GM12892 (cell line): ENCODE data around the gene CCDC34.

Experiments used
- POLR2A ChIP-seq: IDR thresholded peaks from 2 replicates; pipeline ENCODE4 v1.6.1; 2011; ENCODE audit warnings: low read depth, low read length, control low read depth
- POLR2AphosphoS5 ChIP-seq: IDR thresholded peaks from 2 replicates; pipeline ENCODE4 v1.6.1; 2011; ENCODE audit warnings: low read depth, low read length, control low read depth

- TF ChIP-seq POLR2A, result no peak
- TF ChIP-seq POLR2AphosphoS5, result no peak
These were observed 8.6 kb downstream of the CCDC34 start for GRCh38 chr11:27354359-27354965.
